ENCODE measurements around the gene TEX30.

GRCh38 chr13:102758842-102759241 is 14.7 kb downstream of the TEX30 start:
- TF ChIP-seq POLR2AphosphoS5 (IDR thresholded peaks at IDR 0.05; ENCODE audit: insufficient read depth in 1 of 2, low read depth in 1 of 2): no peak
- no peak for TF ChIP-seq CTCF (IDR thresholded peaks at IDR 0.05)

All from vagina (tissue), 2 donors.